Smooth muscle cell of the umbilical artery (primary cell): ENCODE results near the gene PARL. TPM values are rescaled to one million over a fixed set of nuclear protein-coding genes. Genes with fewer than 3 reads are reported as not detected.

Experiments
- total RNA-seq: library from RNA; depleted of rRNA; stranded (reverse); fragments of >200 nt; gene quantifications from 2 replicates; pipeline ENCODE4 v1.2.3, GENCODE V29; 2014

Gene PARL, protein sequence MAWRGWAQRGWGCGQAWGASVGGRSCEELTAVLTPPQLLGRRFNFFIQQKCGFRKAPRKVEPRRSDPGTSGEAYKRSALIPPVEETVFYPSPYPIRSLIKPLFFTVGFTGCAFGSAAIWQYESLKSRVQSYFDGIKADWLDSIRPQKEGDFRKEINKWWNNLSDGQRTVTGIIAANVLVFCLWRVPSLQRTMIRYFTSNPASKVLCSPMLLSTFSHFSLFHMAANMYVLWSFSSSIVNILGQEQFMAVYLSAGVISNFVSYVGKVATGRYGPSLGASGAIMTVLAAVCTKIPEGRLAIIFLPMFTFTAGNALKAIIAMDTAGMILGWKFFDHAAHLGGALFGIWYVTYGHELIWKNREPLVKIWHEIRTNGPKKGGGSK
- total RNA-seq: 30.9 and 31.8 TPM in 2 replicates

DNA sequence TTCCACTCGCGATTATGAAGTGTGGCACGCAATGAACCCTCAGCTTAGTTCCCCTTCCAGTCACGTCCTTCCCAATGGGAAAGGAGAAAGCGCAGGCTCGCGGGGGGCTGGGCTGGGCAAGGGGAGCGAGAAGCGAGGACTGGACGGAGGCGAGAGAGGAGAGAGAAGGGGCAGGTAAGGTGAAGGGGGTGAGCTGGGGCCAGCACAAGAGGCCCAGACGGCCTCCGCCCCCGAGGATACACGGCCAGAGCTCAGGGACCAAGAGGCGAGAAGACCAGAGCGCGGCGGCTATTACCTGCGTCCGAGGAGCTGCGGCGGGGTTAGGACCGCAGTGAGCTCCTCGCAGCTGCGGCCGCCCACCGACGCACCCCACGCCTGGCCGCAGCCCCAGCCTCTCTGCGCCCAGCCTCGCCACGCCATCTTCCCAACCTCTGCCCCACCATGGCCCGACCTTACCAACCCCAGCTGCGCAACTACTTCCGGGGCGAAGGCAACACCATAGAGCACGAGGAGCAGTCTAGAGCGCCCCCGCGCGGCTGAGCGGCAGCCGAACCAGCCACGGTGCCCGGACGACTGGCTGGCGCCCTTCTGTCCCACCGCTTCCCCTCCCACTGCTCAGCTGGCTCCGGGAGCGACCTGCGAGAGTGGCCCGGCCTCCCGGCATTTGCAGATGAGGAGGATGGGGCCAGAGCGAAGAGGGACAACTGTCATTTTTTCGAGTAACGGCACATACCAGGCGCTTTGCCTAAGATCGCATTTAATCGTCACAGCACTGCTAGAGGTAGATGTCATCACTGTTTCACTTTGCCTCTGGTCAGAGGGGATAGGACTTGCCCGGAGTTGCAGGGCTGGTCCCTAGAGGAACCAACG lies at the start of gene PARL:
TSS of gene PARL (minus strand) at position 454 of the 870 bp plus-strand sequence. CDS start at position 420, 34 bp downstream.

DNA sequence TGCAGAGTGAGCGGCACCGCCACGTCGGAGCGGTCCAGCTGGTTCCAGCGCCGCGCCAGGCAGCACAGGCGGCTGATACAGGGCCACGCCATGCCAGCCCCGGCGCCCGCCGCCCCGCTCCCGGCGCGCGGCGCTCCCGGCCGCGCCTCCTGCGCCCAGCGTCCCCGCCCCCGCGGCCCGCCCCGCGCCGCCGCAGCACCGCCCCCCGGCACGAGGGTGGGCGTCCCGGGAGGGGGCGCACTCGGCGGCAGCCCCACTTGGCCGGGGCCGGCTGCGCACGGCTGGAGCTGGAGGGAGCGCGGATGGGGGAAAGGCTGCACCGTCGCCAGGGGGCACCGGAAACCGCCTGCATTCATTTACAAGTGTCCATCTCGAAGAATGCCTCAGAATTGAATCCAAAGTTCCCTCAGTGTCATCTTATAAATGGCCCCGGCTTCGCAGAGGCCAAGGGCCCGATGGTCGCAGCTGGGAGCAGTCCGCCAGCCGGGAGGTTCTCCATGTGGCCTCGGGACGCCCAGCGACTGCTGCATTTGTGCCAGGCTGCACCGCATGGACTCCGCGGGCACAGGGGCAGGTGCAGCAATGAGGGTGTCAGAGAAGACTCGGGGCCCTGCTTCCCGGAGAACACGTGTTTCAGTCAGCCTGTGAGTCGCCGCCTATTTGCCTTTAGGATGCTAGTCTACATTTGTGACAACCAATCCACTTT lies 59.1 kb downstream of the PARL start, which contains the start of gene MAP6D1:
TSS of gene MAP6D1 (minus strand) at position 122 of the 706 bp plus-strand sequence. CDS start at position 92, 30 bp downstream.

Other genes with a start within 250 kb of the PARL start
- gene KLHL24, start 249.3 kb downstream of the PARL start, total RNA-seq: 39.2 and 84.0 TPM in 2 replicates
- gene YEATS2, start 187.1 kb downstream of the PARL start, total RNA-seq: 35.0 and 50.6 TPM in 2 replicates
- 2.1 and 2.4 TPM in 2 replicates for gene MAP6D1, start 59.3 kb downstream of the PARL start, total RNA-seq
- gene ABCC5, start 133.0 kb upstream of the PARL start, total RNA-seq: 33.3 and 33.7 TPM in 2 replicates
- gene HTR3D, start 146.9 kb upstream of the PARL start, total RNA-seq: not detected in 2 replicates
- gene HTR3C, start 168.2 kb upstream of the PARL start, total RNA-seq: not detected in 2 replicates
- gene HTR3E, start 212.2 kb upstream of the PARL start, total RNA-seq: not detected in 2 replicates